Peyer's patch (tissue), 4 donors: ENCODE data around the gene FAM204A. TPM values are rescaled to one million over a fixed set of nuclear protein-coding genes. Genes with fewer than 3 reads are reported as not detected.

Experiments
- DNase-seq, 3 donors: peaks; one replicate each; pipeline ENCODE4 v3.0.0-alpha.2; 2017 to 2019
- H3K27ac ChIP-seq, 4 donors: fragments of 200-600 bp; sonication (generic); one replicate each; pipeline ENCODE4 v1.5.1; 2016 to 2019
- H3K27me3 ChIP-seq, 2 donors: fragments of 200-600 bp; sonication (generic); one replicate each; pipeline ENCODE4 v1.5.1; 2019
- H3K36me3 ChIP-seq, 3 donors: fragments of 200-600 bp; sonication (generic); one replicate each; pipeline ENCODE4 v1.5.1; 2016 to 2019
- H3K4me1 ChIP-seq, 4 donors: fragments of 200-600 bp; sonication (generic); one replicate each; pipeline ENCODE4 v1.5.1; 2016 to 2019
- H3K4me3 ChIP-seq, 4 donors: fragments of 200-600 bp; sonication (generic); 1 replicate in 3 of 4; 2 replicates in 1 of 4; pipeline ENCODE4 v1.5.1; 2016 to 2019; ENCODE audit warnings: mild to moderate bottlenecking in 1 of 4
- H3K9me3 ChIP-seq, 4 donors: fragments of 200-600 bp; sonication (generic); one replicate each; pipeline ENCODE4 v1.5.1; 2016 to 2019; ENCODE audit warnings: mild to moderate bottlenecking in 1 of 4
- POLR2A ChIP-seq, 2 donors: fragments of 450-650 bp; IDR thresholded peaks; one replicate each; pipeline ENCODE4 v1.5.1; 2017; ENCODE audit warnings: antibody characterized with exemption in 2 of 2, mild to moderate bottlenecking in 2 of 2, moderate library complexity in 2 of 2
- total RNA-seq, 4 donors: library from RNA; depleted of rRNA; stranded (reverse); fragments of >200 nt; gene quantifications; one replicate each; pipeline ENCODE4 v1.1.0, GENCODE V29; 2016
- TF ChIP-seq, protein P1 (sequence below), 6 experiments: fragments of 450-650 bp in 4 of 6; fragments of 200-600 bp in 2 of 6; sonication (generic) in 1 of 6; IDR thresholded peaks; one replicate each; pipeline ENCODE4 v1.5.1; 2017 to 2019; ENCODE audit warnings: antibody characterized with exemption in 6 of 6, mild to moderate bottlenecking in 3 of 6, moderate library complexity in 1 of 6

The FAM204A gene
- total RNA-seq, 4 donors from 2014 or later = 18.4 to 68.5 (median 23.8) TPM

DNA sequence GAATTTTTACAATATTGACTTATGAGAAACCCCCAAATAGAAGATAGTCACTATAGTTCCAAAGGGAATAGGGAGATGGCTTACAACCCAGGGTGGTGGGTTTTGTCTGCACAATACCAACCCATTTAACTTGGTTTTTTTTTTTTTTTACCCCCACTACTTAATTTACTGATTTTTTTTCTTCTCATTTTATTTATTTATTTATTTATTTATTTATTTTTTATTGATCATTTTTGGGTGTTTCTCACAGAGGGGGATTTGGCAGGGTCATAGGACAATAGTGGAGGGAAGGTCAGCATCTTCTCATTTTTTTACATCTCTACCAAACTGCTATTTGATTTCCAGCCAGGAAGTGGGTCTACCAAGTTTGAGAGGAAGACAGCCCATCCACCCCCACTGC is 77.9 kb downstream of the FAM204A start:
- no peak overlapping the region for H3K27ac ChIP-seq
- no peaks in the 10 kb centered on the region for H3K4me1 ChIP-seq
- H3K4me3 ChIP-seq = no peak overlapping the region
- no peaks in the 10 kb centered on the region for H3K36me3 ChIP-seq
- TF ChIP-seq, protein P1, sequence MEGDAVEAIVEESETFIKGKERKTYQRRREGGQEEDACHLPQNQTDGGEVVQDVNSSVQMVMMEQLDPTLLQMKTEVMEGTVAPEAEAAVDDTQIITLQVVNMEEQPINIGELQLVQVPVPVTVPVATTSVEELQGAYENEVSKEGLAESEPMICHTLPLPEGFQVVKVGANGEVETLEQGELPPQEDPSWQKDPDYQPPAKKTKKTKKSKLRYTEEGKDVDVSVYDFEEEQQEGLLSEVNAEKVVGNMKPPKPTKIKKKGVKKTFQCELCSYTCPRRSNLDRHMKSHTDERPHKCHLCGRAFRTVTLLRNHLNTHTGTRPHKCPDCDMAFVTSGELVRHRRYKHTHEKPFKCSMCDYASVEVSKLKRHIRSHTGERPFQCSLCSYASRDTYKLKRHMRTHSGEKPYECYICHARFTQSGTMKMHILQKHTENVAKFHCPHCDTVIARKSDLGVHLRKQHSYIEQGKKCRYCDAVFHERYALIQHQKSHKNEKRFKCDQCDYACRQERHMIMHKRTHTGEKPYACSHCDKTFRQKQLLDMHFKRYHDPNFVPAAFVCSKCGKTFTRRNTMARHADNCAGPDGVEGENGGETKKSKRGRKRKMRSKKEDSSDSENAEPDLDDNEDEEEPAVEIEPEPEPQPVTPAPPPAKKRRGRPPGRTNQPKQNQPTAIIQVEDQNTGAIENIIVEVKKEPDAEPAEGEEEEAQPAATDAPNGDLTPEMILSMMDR (IDR thresholded peaks at IDR 0.05) = no peak
- TF ChIP-seq POLR2A (IDR thresholded peaks at IDR 0.05) = no peak
- no peaks in the 10 kb centered on the region for H3K27me3 ChIP-seq
- no peak for DNase-seq
- H3K9me3 ChIP-seq = no peaks in the 10 kb centered on the region

DNA sequence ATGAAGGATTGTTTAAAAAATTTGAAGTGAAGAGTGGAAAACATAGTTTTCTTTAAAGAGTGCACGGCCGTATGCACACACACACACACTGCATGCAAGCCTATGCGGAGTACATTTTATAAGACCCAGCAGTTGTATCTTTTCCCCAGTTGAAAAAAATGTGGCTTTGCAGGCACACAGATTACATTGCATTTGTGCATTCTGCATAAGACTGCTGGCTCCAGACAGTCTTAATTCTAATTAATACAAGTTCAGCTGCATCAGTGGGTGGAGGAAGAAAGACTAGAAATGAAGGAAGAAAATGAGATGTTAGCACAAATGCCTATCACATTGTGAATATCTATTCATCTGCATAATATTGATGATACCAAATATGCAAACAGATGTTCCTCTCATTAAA is 79.6 kb downstream of the FAM204A start:
- DNase-seq = no peak
- Histone ChIP-seq H3K36me3 (no peaks in the 10 kb centered on the region), H3K4me3 (no peak overlapping the region), H3K4me1 (no peaks in the 10 kb centered on the region), H3K9me3 (no peaks in the 10 kb centered on the region), H3K27ac (no peak overlapping the region), H3K27me3 (no peaks in the 10 kb centered on the region)
- TF ChIP-seq POLR2A (IDR thresholded peaks at IDR 0.05) = no peak
- TF ChIP-seq, protein P1 (IDR thresholded peaks at IDR 0.05) = no peak

DNA sequence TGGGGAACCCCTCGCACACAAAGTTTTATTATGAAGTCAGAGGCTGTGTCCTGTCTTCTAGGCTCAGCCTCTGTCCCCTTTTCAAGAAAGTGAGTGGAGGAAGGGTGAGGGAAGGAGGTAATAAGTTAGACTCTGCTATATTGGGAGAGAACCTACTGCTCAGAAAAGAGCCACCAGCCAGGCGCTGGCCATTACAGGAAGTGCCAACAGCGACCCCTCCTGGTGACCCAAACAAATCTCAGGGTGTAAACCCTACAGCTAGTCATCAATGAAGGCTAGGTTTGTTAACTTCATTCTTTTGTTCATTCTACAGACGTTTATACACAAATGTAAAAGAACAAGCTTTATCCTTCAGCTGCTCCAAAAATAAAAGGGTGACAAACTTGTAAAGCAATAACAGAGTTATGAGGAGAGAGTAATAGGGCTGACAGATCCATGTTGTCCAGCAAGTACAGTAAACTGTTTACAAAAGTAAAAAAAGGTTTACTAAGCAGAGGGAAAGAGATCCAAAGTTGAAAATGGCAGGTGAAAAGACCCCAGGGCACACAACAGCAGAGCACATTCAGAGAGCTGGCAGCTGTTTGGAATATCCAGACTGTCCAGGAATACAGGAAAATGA is 82.7 kb downstream of the FAM204A start:
- Histone ChIP-seq H3K9me3 (no peaks in the 10 kb centered on the region), H3K27ac (no peak overlapping the region), H3K36me3 (no peaks in the 10 kb centered on the region), H3K4me3 (no peak overlapping the region), H3K27me3 (no peaks in the 10 kb centered on the region), H3K4me1 (no peaks in the 10 kb centered on the region)
- peak in 2 of 3 donors; percentile 52 to 56 for DNase-seq
- TF ChIP-seq, protein P1 (IDR thresholded peaks at IDR 0.05) = peak in 4 of 6 experiments; percentile 29 to 51 (median 45)
- no peak for TF ChIP-seq POLR2A (IDR thresholded peaks at IDR 0.05)

GRCh38 chr10:118258285-118258684 is 83.8 kb downstream of the FAM204A start:
- TF ChIP-seq, protein P1 (IDR thresholded peaks at IDR 0.05) = no peak
- TF ChIP-seq POLR2A (IDR thresholded peaks at IDR 0.05) = no peak
- no peak for DNase-seq

GRCh38 chr10:118256825-118257570 is 85.1 kb downstream of the FAM204A start:
- no peak for DNase-seq
- Histone ChIP-seq H3K4me3 (no peak overlapping the region), H3K4me1 (no peaks in the 10 kb centered on the region), H3K27me3 (no peaks in the 10 kb centered on the region), H3K9me3 (no peaks in the 10 kb centered on the region), H3K27ac (no peak overlapping the region), H3K36me3 (no peaks in the 10 kb centered on the region)
- no peak for TF ChIP-seq POLR2A (IDR thresholded peaks at IDR 0.05)
- TF ChIP-seq, protein P1 (IDR thresholded peaks at IDR 0.05) = no peak

More at GRCh38 chr10:118258285-118258684, 83.8 kb downstream of the FAM204A start:
- Histone ChIP-seq H3K27ac (no peak overlapping the region), H3K4me3 (no peak overlapping the region), H3K9me3 (no peaks in the 10 kb centered on the region), H3K36me3 (no peaks in the 10 kb centered on the region), H3K4me1 (no peaks in the 10 kb centered on the region), H3K27me3 (no peaks in the 10 kb centered on the region)
